IPS DF 4.7 (cell line): ENCODE measurements around the gene AGTPBP1.

Experiments used
- DNase-seq: peaks from one replicate; pipeline ENCODE4 v3.0.0-alpha.2; 2013; ENCODE audit warnings: low spot score; ENCODE audit errors: extremely low read depth

The AGTPBP1 gene

DNA sequence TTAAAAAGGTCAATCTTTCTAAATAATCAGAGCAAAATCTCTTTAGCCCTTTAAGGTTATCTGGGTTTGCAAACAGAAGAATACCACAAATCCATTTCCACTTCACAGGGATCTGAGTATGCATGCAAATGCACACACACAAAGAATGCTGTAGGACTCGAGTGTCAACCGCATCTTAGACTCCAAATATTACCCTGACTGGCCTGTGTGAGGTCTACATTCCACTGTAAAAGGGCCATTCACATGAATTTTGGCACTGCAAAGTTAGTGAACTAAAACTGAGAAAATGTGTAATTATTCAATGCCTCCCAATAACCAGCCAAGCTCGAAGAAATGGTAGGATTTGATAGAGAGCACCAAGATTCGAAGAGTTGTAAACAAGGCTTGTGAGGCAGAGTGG, 199.9 kb downstream of the AGTPBP1 start:
- DNase-seq = no peak

DNA sequence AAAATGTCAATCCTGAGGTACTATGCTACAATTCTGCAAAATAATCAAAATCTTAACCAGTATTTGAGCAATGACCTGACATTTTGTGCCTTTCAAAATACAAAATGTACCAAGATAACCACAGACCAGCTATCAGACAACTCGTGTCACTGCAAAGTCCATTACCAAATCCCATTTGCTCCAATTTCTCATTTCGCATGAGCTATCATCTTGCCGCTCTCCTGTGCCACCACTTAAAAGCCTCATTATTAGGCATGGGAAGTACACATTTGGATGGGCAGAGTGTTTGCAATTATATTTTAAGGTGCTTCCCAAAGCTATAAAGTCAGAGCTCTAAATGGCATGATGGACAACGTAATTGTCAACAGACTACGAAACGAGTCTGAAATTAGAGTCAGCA, 205.2 kb downstream of the AGTPBP1 start:
- no peak for DNase-seq

DNA sequence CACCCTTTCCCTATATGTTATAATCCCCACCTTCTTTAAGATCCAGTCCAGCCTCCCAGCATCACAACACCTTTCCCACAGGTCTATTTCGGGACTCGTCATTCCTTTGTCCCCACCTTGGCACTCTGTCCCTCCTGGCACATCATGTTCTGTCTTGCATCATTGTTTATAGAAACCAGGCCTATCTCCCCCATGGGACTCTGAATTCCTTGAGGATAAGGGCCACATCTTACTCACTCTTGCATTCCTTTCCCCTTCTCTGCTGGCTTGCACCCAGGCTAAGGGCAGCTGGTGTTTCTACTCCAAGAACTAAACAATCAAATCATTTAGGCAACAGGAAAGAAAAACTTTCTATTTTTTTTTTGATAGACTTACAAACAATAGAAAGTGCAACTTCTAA, 205.7 kb downstream of the AGTPBP1 start:
- no peak for DNase-seq

DNA sequence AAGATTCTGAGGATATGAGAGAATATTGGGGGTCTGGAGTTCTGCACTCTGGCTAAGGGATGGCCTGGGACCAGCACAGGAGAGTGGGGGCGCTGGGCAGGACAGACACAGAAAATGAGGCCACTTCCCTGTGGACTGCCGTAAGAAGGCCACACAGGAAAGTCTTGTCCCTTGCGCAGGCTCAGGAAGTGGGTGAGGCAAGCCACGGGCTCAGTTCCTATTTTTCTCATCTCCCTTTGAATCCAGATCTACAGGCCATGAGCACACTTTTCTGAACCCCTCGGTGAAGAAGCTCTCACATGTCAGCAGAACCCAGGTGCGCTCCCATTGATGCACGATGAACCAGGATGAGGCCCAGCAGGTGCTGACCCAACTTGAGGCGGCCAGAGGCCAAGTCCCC, 207.4 kb downstream of the AGTPBP1 start:
- no peak for DNase-seq

DNA sequence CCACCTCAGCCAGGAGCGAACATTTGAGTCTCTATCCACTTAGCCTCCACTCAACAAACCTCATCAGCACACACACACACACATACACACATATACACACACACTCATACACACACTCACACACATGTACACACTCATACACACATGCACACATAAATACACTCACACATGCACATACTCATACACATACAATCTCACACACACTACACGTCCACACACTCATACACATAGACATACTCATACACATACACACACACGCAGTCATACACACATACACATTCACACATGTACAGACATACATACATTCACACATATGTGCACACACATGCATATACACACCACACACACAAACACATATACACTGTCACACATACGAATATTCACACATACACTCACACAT, 208.2 kb downstream of the AGTPBP1 start:
- DNase-seq = no peak

DNA sequence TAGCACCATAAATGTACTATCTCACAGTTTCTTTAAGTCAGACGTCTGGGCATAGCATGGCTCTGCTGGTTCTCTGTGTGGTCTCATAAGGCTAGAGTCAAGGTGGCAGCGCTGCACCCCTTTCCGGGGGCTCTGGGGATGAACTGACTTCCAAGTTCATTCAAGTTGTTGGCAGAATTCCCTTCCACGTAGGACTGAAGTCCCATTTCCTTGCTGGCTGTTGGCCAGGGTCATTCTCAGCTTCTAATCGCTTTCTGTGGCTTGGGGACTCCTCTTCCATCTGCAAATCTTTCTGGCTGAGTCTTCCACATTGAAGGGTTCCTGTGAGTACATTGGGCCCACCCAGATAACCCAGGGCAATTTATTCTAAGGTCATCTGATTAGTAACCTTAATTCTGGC, 211.0 kb downstream of the AGTPBP1 start:
- no peak for DNase-seq

DNA sequence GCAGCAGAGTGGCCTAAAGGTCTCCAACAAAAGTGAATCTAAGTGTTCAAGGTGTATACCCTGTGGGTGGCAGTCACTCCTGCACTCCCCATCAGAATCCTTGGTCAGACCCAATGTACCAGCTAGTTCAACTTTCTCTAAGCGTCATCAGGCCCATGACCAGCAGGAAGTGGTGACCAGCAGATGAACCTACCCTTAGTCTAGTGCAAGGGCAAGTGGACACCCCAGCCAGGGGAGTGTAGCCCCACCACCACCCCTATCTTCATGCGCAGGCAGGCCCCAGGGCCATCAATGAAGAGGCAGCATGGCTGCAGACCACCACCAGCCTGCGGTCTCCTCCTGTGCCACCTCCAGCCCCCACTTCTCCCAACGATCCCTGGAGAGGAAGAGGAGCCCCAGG, 213.1 kb downstream of the AGTPBP1 start:
- no peak for DNase-seq

DNA sequence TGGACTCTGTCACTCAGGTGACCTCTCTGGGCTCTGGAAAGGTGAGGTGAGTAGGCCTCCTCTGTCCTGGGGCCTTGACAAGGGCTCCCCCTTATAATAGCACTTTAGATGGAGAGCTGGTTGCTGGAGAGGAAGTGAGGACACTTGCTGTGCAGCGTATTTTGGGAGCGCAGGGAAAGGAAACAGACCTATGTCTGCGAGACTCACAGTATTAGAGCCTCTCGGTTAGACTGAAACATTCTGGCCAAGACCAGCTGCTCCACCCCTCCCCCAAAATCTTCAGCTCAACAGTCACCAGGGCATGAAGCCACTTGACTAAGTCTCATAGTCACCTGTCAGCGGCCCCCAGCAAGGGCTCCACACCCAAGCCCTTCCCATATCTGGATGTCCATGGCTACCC, 213.6 kb downstream of the AGTPBP1 start:
- DNase-seq = no peak

DNA sequence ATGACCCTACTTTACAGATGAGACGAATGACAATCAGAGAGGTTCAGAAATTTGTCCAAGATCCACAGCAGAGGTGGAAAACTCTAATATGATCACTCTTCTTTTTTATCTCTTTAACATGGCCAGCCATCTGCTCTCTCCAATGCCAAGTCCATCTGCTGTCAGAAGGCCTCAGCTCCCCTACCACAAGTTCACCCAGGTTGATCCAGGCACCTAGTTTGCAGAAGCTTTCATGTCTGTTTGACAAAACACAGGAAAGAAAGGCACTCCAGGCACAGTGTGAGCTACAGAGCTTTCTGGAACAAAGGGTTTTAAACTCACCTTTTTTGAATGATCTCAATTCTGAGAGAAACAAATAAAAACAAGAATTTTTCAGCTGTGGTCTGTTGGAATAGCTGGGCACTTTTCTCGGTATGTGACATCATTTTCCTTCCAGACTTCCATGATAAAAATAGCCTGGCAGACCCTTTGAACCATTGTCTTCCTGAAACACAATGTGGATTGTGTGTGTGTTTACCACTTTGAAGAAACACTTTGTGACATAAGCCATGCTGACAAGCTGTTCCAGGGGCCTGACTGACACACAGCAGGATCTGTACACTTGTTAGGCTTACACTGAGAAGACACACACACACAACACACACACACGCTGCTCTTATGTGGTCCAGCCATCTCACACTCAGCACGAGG, 214.3 kb downstream of the AGTPBP1 start:
- DNase-seq = no peak

DNA sequence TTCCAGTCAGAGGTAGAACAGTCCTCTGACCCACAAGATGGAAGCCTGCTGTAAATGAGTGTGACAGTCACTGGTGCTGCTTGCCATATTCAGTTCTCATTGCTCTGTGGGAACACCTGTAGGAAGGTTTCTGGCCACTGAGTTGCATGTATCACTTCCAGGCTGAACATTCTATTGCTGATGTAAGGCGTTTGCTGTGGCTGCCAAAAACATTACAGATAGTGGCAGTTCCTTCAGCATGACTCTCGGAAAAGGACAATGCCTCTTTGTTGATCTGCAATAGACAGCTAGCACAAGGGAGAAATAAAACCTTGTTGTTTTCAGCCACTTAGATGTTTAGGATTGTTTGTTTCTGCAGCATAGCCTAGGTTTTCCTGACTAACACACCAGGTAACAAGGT, 217.2 kb downstream of the AGTPBP1 start:
- DNase-seq = no peak

DNA sequence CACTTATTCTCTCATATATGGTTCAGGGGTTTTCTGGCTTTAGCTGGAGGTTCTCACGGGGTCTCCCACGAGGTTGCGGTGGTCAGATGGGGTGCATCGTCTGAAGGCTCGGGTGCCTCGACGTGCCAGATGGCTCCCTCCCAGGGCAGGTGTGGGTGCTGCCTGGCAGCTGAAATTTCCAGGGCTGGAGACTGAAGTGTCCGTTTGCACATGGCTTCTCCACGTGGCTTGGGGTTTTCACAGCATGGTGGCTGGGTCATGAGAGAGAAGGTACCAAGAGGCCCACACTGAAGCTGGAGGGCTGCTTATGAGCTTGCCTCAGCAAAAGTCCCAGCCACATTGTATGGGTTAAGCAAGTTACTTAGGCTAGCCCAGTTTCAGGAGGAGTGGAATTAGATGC, 218.6 kb downstream of the AGTPBP1 start:
- no peak for DNase-seq

DNA sequence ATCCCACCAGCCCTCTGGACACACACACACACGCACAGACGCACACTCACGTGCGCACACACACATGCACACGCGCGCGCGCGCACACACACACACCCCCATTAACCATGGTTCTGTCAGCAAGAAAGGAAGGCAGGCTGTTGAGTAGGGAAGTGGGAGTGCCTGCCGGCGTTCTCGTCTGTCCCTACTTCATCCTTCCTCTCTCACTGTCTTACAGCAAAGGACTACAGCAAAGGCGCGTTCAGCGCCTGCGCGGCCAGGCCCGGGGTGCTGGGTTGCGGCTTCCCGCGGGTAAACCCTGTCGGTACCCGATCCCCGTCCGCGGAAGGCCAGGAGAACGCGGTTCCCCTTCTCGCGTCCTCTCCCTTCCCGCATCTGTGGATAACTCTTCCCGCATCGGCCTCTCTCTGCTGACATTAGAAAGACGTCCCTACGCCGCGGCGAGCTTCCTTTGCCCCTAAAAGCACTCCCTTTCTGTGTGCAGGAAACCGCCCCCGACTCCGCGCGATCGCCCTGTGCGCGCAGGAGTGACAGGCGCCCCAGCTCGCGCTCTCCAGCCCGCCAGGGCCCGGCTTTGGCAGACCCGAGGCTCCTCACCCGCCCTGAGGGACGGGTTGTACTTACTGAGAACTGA, 219.2 kb downstream of the AGTPBP1 start:
- DNase-seq = no peak

DNA sequence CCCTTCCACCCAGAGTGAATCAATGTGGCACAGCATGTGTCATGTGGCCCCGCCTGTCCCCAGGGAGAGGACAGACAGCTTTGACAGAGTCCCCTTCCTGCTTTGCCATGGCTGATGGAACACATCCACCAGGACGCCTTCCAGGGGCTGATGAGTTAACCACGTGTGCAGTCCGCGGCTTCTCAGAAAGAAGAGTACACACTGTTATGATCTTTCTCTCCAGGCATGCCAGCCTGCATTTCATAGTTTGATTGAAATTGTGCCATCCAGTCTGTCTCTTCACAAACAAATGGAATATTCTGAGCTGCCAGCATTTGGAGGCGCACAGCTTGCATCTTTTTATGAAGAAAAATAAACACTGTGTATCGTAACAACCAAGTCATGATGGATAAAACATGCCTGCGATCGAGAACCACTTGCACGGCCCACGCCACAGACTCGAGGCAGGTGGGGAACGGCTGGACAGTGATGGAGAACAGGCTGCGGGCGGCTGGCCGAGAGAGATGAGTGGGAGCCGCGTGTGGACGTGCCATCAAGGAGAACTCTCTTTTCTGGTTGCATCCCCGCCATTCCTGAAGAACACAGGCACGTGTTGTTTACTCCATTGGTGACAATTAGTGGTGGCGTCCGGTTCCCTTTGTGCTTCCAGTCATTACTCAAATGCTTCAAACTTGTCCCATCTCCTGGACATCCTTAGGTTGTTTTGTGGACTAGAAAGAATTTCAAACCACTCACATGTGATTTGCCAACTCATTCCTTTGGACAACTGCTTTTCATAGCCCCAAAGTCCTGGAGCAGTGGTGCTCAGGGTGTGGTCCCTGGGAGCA, 220.2 kb downstream of the AGTPBP1 start:
- no peak for DNase-seq

DNA sequence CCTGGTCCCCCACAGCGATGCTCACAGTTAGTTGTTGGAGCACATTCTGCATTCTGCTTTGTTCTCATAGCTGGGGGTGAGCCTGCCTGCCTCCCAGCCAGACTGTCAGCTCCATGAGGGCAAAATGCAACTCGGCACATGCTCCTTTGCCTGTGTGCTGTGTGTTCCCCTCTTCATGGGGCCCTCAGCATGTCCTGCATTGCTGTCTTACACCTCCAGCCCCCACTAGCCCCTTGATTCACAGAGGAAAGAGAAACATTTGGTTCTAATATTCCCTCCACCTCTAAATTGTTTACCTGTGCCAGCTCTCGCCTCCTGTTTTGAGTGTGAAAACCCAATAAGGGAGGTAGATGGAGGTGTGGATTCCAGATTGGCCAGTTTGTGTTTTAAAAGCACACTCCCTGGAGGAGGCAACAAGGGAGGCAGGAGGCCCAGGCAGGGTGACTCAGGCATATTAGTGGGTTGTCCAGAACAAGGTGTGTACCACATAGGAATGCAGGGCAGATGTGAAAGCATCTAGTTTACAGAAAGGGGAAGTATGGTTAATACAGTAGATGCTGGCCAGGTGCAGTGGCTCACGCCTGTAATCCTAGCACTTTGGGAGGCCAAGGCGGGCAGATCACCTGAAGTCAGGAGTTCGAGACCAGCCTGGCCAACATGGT, 224.6 kb downstream of the AGTPBP1 start:
- DNase-seq = no peak

DNA sequence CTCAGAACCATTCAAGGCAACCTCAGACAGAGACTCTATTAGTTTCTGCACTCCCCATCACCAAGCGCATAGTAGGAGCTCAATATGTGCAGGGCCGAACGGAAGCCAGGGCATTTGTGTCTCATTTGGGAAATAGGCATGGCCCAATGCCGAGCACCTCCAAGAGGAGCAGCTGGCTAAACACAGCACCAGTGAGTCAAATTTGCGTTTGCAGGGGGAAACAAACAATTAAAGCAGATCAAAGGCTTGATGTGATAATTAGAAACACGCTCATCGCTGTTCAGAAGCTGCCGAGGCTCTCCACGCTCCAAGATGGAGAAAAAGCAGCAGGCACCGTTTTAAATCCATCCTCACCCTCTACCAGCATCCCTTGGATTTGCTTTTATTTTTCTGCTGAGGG, 225.3 kb downstream of the AGTPBP1 start:
- DNase-seq = no peak

DNA sequence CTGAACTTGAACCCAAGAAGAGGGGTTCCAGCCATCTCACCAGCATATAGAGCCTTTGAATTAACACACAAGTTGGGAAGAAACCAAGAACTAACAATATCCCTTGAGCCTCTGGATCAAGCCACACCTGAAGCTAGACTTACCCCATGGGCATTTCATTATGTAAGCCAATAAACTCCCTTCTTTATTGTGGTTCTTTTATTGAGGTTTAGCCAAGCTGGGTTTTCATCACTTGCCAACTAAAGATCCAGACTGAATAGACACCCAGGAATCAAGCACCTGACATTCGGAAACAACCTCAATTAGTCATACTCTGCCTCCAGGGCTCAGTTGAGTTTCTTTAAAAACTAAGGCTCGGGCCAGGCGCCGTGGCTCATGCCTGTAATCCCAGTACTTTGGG, 226.7 kb downstream of the AGTPBP1 start:
- no peak for DNase-seq

DNA sequence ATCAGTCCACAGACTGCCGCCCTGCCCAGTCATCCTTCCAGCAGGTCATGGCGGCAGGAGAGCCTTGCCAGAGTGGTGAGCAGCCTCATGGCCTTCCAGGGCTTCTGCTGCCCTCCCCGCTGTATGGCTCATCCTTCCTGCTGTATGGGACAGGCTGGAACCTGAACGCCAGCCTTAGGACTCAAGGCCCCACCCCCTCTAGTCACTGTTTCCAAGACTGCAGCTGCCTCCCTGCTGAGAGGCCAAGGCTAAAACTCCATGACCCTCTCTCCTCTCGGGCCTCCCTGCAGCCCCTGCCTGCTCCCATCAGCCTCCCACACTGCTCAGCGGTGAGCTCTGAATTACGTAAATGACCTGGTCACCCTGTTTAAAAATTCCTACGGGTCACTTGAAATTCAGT, 227.5 kb downstream of the AGTPBP1 start:
- no peak for DNase-seq

DNA sequence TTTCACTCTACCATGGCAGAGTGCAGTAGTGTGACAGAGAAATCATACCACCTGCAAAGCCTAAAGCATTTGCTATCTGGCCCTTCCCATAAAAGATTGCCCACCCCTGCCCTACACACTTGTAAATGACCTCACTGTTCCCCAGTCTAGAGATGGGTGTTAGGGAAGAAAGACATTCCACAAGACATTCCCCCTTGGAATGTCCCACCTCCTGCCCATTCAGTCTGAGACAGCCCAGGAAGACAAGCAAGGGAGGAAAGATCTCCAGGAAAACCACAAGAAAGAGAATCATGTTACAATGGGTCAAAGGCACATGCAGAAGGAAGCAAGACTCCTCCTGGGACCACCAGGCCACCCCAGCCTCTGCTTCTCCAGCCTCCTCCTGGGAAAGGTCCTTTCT, 230.0 kb downstream of the AGTPBP1 start:
- no peak for DNase-seq

DNA sequence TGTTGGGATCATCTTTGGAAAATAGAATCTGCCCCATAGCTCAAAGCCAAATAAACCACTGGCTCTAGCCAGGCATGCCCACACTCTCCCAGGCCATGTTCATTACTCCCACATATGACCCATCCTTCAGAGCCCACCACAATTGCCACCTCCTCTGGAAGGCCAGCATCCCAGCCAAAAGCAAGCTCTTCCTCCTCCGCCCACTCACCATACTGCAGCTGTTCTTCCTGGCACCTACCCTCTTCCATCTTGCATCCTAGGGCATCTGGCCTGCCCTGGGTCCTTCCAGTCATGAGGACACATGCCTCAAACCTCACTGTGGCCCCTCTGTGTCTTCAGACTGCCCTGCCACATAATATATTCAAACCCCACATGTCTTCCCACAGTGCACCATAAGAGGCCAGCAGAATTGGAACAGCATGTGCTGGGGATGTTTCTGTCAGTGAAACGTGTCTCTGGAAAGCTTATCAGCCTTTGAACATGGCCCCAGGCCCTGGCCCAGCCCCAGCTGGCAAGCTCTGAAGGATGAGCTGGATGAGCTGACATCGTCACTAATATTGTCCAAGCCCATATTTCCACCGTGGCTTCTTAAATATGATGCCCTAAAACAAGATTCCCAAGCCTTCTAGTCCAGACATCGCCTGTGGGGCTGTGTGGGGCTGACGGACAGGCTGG, 230.8 kb downstream of the AGTPBP1 start:
- DNase-seq = no peak

DNA sequence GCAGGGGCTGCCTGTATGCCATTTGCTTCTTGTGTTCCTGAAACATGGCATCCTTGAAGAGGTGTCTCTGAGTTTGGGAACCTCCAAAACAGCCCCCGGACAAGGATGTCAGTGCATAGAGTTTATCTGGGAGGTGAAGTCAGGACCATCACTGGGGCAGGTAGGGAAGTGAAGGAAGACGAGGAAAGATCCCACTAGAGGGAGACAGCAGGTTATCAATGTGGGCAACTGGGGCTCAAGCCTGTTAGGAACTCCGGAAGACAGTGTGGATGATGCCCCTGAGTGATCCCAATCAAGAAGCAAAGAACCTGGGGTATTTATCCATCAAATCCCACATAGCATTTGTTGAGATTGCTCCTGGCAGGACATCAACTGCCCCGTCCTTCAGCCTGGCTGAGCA, 233.1 kb downstream of the AGTPBP1 start:
- no peak for DNase-seq

DNA sequence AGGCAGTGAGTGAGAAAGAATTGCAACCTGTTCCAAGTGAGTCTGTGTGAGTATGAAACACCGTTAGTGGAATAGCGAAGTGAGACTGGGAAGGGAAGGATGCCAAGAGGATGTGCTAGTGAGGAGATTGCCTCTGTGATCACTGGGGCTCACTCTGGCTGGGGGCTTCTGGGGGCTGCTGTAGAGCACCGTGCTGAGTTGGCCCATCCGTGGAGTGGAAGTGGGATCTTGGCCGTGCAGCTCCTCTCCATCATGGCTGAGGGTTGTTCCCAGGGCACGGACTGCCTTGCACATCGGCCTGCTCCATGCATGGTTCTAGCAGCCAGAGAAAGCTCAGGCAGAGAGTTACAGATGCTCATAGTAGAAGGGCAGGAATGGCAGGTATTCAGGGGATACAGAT, 236.1 kb downstream of the AGTPBP1 start:
- no peak for DNase-seq
